ENCODE data around the gene UBE2E1.

UBE2E1 gene

GRCh38 chr3:23856286-23856685 lies 50.5 kb downstream of the UBE2E1 start:
- in situ Hi-C loops (cut with HindIII; ENCODE audit: low sequenced_read_pairs), result no loop called here
- no peak for TF ChIP-seq CTCF (IDR thresholded peaks at IDR 0.05; ENCODE audit: low read depth, low read length)

GRCh38 chr3:23859012-23859743 lies 53.4 kb downstream of the UBE2E1 start:
- TF ChIP-seq CTCF (IDR thresholded peaks at IDR 0.05; ENCODE audit: low read depth, low read length), result no peak
- H3K4me3 ChIP-seq (ENCODE audit: low read depth, low read length), result no peak overlapping the region
- no peak for DNase-seq (ENCODE audit: low read depth, low spot score)
- in situ Hi-C loops (cut with HindIII; ENCODE audit: low sequenced_read_pairs), result no loop called here

More at GRCh38 chr3:23856286-23856685, 50.5 kb downstream of the UBE2E1 start:
- H3K4me3 ChIP-seq (ENCODE audit: low read depth, low read length), result no peak overlapping the region
- peak; percentile 76 for DNase-seq (ENCODE audit: low read depth, low spot score)

GRCh38 chr3:23859839-23860382 lies 54.2 kb downstream of the UBE2E1 start:
- in situ Hi-C loops (cut with HindIII; ENCODE audit: low sequenced_read_pairs), result no loop called here
- H3K4me3 ChIP-seq (ENCODE audit: low read depth, low read length), result no peak overlapping the region
- TF ChIP-seq CTCF (IDR thresholded peaks at IDR 0.05; ENCODE audit: low read depth, low read length), result no peak
- no peak for DNase-seq (ENCODE audit: low read depth, low spot score)

GRCh38 chr3:23861689-23862088 lies 55.9 kb downstream of the UBE2E1 start:
- DNase-seq (ENCODE audit: low read depth, low spot score), result no peak
- H3K4me3 ChIP-seq (ENCODE audit: low read depth, low read length), result no peak overlapping the region
- in situ Hi-C loops (cut with HindIII; ENCODE audit: low sequenced_read_pairs), result no loop called here
- no peak for TF ChIP-seq CTCF (IDR thresholded peaks at IDR 0.05; ENCODE audit: low read depth, low read length)

- no peak for DNase-seq (ENCODE audit: low read depth, low spot score)
- no peak overlapping the region for H3K4me3 ChIP-seq (ENCODE audit: low read depth, low read length)
- TF ChIP-seq CTCF (IDR thresholded peaks at IDR 0.05; ENCODE audit: low read depth, low read length), result no peak
- in situ Hi-C loops (cut with HindIII; ENCODE audit: low sequenced_read_pairs), result no loop called here
Measured at GRCh38 chr3:23863060-23863459, 57.3 kb downstream of the UBE2E1 start.

GRCh38 chr3:23864931-23865330 lies 59.2 kb downstream of the UBE2E1 start:
- no peak for TF ChIP-seq CTCF (IDR thresholded peaks at IDR 0.05; ENCODE audit: low read depth, low read length)
- in situ Hi-C loops (cut with HindIII; ENCODE audit: low sequenced_read_pairs), result no loop called here
- no peak overlapping the region for H3K4me3 ChIP-seq (ENCODE audit: low read depth, low read length)
- no peak for DNase-seq (ENCODE audit: low read depth, low spot score)

Measured in astrocyte of the spinal cord (primary cell).